HepG2 (cell line): ENCODE measurements around the gene ZNF326. TPM values are rescaled to one million over a fixed set of nuclear protein-coding genes. Genes with fewer than 3 reads are reported as not detected.
A peak's percentile ranks its signal among the peaks of the same experiment; 100 is the strongest.

Experiments used
- GLI4 ChIP-seq: sonication (generic); formaldehyde crosslinking; IDR thresholded peaks from 2 replicates; pipeline ENCODE4 v1.5.1; 2020; ENCODE audit warnings: missing genetic modification reagents, mild to moderate bottlenecking, moderate library complexity, borderline replicate concordance
- HNRNPL ChIP-seq: fragments of 200-400 bp; formaldehyde crosslinking; IDR thresholded peaks from 2 replicates; pipeline ENCODE4 v1.6.1; 2017; ENCODE audit warnings: mild to moderate bottlenecking, low read depth, low read length
- KLF15 ChIP-seq: sonication (generic); formaldehyde crosslinking; IDR thresholded peaks from 2 replicates; pipeline ENCODE4 v1.8.1; 2023; ENCODE audit warnings: borderline replicate concordance, mild to moderate bottlenecking, inconsistent platforms, missing genetic modification reagents, mixed read lengths
- MAF1 ChIP-seq: sonication (generic); formaldehyde crosslinking; IDR thresholded peaks from 2 replicates; pipeline ENCODE4 v1.5.0; 2020; ENCODE audit warnings: missing genetic modification reagents, borderline replicate concordance
- RBFOX2 ChIP-seq: fragments of 200-400 bp; formaldehyde crosslinking; IDR thresholded peaks from 2 replicates; pipeline ENCODE4 v1.6.1; 2017; ENCODE audit warnings: low read depth, mild to moderate bottlenecking, low read length
- RFXAP ChIP-seq: sonication (generic); formaldehyde crosslinking; IDR thresholded peaks from 2 replicates; pipeline ENCODE4 v1.4.0; 2020; ENCODE audit warnings: missing genetic modification reagents, borderline replicate concordance
- SNRNP70 ChIP-seq: fragments of 200-400 bp; formaldehyde crosslinking; IDR thresholded peaks from 2 replicates; pipeline ENCODE4 v1.6.1; 2017; ENCODE audit warnings: mild to moderate bottlenecking, low read depth, low read length, moderate library complexity
- TSC22D2 ChIP-seq: sonication (generic); formaldehyde crosslinking; IDR thresholded peaks from 2 replicates; pipeline ENCODE4 v1.5.1; 2020; ENCODE audit warnings: missing genetic modification reagents, mild to moderate bottlenecking, borderline replicate concordance
- ZBTB10 ChIP-seq: sonication (generic); formaldehyde crosslinking; IDR thresholded peaks from 2 replicates; pipeline ENCODE4 v1.4.0; 2020; ENCODE audit warnings: missing genetic modification reagents, borderline replicate concordance
- ZFAT ChIP-seq: sonication (generic); formaldehyde crosslinking; conservative IDR thresholded peaks from 2 replicates; pipeline ENCODE4 v1.8.1; 2023; ENCODE audit warnings: missing genetic modification reagents, inconsistent platforms
- ZKSCAN5 ChIP-seq: sonication (generic); formaldehyde crosslinking; IDR thresholded peaks from 2 replicates; pipeline ENCODE4 v1.5.1; 2020; ENCODE audit warnings: mild to moderate bottlenecking, missing genetic modification reagents
- ZNF451 ChIP-seq: sonication (generic); formaldehyde crosslinking; IDR thresholded peaks from 2 replicates; pipeline ENCODE4 v1.5.0; 2020; ENCODE audit warnings: mild to moderate bottlenecking, missing genetic modification reagents
- ZNF687 ChIP-seq: sonication (generic); formaldehyde crosslinking; IDR thresholded peaks from 2 replicates; pipeline ENCODE4 v1.5.1; 2020; ENCODE audit warnings: mild to moderate bottlenecking, missing genetic modification reagents, moderate library complexity
- ZNF747 ChIP-seq: sonication (generic); formaldehyde crosslinking; IDR thresholded peaks from 2 replicates; pipeline ENCODE4 v1.8.1; 2023; ENCODE audit warnings: missing genetic modification reagents, mild to moderate bottlenecking, borderline replicate concordance
- polyA plus RNA-seq, 8 experiments: library from polyadenylated mRNA; depleted of rRNA in 3 of 8; stranded (reverse) in 7 of 8; unstranded in 1 of 8; fragments of >200 nt; fragmentation: Illumina TruSeq in 4 of 8; extraction: Trizol in 4 of 8; gene quantifications; 2 replicates each; pipeline versions ENCODE4 v1.2.1 to v1.2.3, GENCODE V29; 2011 to 2016; ENCODE audit warnings: low read depth in 4 of 8, missing spikeins in 1 of 8, mixed read lengths in 1 of 8; ENCODE audit not compliant: insufficient read depth in 1 of 8
- total RNA-seq, 5 experiments: library from RNA; depleted of rRNA; stranded (reverse); fragments of >200 nt; fragmentation: Illumina TruSeq; extraction: Trizol; gene quantifications; 2 replicates each; pipeline ENCODE4 v1.2.3, GENCODE V29; 2016; ENCODE audit warnings: low read depth in 1 of 5
- TF ChIP-seq, protein P1 (sequence below): sonication (generic); formaldehyde crosslinking; IDR thresholded peaks from 2 replicates; pipeline ENCODE4 v1.8.0; 2022; ENCODE audit warnings: mild to moderate bottlenecking, missing genetic modification reagents
- TF ChIP-seq, protein P2 (sequence below): sonication (generic); formaldehyde crosslinking; IDR thresholded peaks from 2 replicates; pipeline ENCODE4 v1.5.1; 2020; ENCODE audit warnings: missing genetic modification reagents, mild to moderate bottlenecking, borderline replicate concordance

The ZNF326 gene
- total and polyA plus RNA-seq, 2 of the 13 experiments (the other 11 are each of a cell fraction or from before 2014, with no cell fraction given), result 6.3 to 16.4 TPM

DNA sequence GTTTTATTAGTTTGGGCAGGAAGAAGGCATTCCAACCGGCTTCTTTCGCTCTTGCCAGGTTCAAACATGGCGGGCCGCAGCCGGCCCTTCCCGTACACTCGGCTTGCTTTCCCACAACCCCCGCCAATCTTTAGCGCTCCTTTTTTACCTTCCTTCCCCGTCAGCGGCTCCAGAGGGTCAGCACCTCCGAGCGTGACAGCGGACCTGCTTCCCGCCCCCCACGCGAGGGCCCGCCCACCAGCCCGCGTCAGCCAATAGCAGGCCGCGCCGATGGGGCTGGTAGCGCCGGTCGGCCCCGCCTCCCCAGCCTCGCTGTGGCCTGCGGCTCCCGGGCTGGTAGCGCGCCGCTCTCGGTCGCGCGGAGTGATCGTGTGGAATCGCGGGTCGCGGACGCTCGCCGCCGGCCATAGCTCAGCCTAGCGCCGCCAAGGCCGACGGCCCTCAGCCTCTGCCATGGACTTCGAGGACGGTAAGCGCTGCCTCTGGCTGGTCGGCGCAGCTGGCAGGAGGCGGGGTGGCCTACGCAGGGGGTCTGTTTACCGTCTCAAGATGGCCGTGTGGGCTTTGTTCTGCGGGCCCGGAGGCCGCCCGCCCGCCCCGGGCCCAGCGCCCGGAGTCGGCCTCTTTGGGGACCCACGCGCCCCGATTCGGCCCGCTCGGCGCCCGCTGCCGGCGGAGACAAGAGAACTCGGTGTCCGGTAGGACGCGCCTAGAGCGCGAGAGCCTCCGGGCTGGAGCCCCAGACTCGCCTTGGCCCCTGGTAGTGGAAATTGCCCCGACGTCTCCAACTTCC is at the start of gene ZNF326 (continued):
- TF ChIP-seq ZBTB10 (CRISPR knock-in tag), result peak; percentile 77
- peak; percentile 68; the same call in 1 of the 2 replicates for TF ChIP-seq RFXAP
- TF ChIP-seq, protein P1, sequence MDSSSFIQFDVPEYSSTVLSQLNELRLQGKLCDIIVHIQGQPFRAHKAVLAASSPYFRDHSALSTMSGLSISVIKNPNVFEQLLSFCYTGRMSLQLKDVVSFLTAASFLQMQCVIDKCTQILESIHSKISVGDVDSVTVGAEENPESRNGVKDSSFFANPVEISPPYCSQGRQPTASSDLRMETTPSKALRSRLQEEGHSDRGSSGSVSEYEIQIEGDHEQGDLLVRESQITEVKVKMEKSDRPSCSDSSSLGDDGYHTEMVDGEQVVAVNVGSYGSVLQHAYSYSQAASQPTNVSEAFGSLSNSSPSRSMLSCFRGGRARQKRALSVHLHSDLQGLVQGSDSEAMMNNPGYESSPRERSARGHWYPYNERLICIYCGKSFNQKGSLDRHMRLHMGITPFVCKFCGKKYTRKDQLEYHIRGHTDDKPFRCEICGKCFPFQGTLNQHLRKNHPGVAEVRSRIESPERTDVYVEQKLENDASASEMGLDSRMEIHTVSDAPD, result no peak; the same call in 1 of the 2 replicates
- peak; percentile 99 for TF ChIP-seq RBFOX2
- 0 out of 2 replicates have a peak, but pooled peaks have one; percentile 25 for TF ChIP-seq HNRNPL
- peak; percentile 96; the same call in 1 of the 2 replicates for TF ChIP-seq GLI4 (CRISPR knock-in tag)
- no peak for TF ChIP-seq ZNF747 (CRISPR knock-in tag)
- TF ChIP-seq KLF15, result no peak
- peak; percentile 88 for TF ChIP-seq ZNF451 (CRISPR knock-in tag)
- no peak for TF ChIP-seq MAF1 (CRISPR knock-in tag)
- TF ChIP-seq ZKSCAN5, result 0 out of 2 replicates have a peak, but pooled peaks have one; percentile 61
- TF ChIP-seq, protein P2, sequence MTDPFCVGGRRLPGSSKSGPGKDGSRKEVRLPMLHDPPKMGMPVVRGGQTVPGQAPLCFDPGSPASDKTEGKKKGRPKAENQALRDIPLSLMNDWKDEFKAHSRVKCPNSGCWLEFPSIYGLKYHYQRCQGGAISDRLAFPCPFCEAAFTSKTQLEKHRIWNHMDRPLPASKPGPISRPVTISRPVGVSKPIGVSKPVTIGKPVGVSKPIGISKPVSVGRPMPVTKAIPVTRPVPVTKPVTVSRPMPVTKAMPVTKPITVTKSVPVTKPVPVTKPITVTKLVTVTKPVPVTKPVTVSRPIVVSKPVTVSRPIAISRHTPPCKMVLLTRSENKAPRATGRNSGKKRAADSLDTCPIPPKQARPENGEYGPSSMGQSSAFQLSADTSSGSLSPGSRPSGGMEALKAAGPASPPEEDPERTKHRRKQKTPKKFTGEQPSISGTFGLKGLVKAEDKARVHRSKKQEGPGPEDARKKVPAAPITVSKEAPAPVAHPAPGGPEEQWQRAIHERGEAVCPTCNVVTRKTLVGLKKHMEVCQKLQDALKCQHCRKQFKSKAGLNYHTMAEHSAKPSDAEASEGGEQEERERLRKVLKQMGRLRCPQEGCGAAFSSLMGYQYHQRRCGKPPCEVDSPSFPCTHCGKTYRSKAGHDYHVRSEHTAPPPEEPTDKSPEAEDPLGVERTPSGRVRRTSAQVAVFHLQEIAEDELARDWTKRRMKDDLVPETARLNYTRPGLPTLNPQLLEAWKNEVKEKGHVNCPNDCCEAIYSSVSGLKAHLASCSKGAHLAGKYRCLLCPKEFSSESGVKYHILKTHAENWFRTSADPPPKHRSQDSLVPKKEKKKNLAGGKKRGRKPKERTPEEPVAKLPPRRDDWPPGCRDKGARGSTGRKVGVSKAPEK (CRISPR knock-in tag), result no peak
- peak; percentile 86 for TF ChIP-seq ZFAT (CRISPR knock-in tag)
- TF ChIP-seq TSC22D2 (CRISPR knock-in tag), result peak; percentile 75
- TF ChIP-seq SNRNP70, result no peak
- peak; percentile 96 for TF ChIP-seq ZNF687 (CRISPR knock-in tag)
